8988T (cell line): ENCODE measurements around the gene MAS1.

Experiments used
- DNase-seq: peaks from one replicate; pipeline ENCODE4 v3.0.0; 2011

Gene MAS1

DNA sequence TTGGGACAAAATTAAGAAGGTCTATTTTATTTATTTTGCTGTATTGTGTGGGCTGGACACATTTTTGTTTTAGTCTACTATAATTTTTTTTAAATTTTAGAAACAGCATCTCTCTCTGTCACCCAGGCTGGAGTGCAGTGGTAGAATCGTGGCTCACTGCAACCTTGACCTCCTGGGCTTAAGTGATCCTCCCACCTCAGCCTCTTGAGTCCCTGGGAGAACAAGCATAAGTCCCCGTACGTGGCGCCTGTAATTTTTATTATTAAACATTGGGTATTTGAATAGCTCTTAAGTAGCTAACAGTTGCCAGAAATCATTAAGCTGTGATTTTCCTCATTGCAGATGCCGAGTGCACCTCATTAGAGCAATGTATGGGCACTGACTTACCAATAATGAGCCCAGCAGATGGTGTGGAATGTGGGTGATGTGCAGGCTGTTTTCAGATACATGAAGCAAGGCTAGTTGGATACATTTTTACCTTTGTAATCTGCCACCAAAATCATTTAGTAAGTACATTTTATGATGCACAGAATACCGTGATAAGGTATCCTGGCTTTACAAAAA, 10.3 kb upstream of the MAS1 start:
- DNase-seq, result no peak

DNA sequence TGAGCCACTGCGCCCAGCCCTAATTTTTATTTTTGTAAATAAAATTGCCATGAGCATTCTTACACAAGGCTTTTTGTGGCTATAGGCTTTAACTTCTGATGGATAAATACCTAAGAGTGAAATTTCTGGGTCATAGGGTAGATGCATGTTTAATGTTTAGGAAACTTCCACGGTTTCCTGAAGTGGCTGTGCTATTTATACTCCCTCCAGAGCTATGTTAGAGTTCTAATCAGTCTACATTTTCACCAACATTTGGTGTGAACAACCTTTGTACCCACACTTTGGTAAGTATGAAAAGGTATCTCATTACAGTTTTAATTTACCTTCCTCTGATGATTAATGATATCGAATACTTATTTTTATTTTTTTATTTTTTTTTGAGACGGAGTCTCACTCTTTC, 6.1 kb upstream of the MAS1 start:
- DNase-seq, result no peak

DNA sequence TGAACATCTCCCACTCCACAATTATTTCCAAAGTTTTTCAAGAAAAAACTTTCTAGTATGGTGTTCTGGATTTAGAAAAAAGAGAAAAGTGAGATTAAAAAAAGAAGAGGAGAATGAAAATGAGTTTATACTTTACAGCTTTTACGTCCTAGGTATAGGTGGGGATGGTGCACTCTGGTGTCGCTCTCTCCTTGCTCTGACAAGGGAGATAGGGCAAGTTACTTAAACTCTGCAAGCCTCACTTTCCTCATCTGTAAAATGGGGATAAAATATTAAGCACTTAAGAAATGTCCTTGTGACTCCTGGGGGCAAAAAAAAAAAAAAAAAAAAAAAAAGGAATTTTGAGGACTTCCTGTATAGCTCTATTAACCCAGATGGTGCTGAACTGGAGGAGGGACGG, 4.5 kb upstream of the MAS1 start:
- no peak for DNase-seq

DNA sequence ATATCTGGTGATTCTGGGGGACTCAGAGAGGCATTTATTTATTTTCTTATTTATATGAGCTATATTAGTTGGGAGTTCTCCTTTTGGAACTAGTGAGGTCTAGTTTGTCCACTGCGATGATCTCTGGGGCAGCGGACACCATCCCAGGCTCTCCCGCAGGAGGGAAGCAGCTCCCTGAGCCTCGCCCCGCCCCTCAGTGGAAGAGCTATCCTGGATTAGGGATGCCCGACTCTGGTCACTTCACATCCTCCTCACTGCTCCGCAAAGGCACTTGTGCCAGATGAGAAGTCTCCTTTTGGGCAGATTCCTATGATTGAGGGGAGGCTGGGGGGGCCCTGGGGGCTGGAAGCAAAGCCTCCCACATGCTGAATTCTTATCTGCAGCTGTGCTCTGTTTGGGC, 3.6 kb upstream of the MAS1 start:
- no peak for DNase-seq

DNA sequence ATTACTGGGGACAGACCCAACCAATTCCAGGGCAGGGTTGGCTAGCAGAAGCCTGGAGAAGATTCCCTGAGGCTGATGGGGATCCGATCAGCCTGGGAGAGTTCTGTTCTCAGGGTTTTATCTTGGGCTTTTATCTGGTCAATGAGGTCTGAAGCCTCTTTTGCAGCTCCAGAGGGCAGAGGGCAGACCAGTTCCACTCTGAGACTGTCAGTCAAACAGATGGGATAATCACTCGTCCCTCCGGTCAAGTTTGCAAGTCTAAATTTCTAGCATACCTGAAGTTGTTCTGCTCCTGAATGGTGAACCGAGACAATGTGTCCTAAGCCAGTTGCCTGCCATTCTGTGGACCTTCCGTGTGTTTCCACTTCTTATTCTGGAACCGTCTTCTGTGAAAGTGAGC, 3.0 kb upstream of the MAS1 start:
- no peak for DNase-seq

DNA sequence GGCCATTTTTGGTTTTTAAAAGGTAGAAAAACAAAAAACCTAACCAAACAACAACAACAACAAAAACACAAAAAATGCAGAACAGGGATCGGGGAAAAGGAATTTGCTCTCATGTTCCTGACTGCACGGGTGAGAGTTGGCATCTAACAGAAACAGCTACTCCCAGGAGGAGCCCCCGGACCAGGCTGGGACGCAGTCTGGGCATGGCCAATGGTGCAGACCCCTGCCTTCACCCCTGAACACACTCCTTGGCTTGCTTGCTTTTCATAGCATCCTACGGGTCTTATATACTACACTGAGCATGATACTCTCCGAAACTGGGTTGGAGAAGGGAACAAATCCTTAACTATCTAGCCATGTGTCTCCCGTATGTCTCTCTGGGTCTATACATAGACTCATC, 587 bp upstream of the MAS1 start:
- DNase-seq, result no peak

DNA sequence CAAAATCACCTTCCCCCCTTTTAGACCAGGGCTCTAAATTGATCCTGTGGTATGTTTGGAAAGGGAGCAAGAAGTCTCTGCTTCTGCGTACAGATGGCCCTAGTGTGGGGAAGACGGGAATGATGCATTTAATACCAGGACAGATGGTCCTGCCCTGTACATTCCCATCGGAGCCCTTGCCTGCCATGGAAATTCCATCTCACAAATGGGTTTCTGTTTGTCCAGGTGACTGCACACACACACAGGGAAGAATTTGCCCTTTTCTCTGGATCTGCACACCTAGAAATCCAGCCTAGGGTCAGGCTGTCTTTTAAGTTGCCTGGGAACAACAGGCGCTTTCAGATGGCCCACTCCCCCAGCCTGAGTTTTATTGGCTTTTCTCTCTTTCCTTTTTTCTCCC, 1.3 kb downstream of the MAS1 start:
- DNase-seq, result no peak

DNA sequence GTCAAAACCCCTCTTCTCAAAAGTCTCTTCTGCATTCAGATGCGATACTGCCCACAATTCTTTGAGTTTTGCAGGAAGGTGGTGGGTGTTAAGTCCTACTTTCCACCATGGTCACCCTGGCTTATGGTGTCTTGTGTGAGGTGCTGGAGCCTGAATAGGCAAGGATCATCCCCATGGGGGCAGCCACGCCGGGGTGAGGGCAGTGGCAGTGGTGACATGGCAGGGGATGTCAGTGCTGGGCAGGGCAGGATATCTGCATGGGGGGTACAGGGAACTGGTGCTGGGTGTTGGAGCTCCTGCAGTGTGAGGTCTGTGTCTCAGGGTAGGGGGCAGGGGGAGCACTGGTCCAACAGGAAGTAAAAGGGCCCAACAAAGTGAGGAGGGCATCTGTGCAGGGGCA, 2.3 kb downstream of the MAS1 start:
- no peak for DNase-seq

DNA sequence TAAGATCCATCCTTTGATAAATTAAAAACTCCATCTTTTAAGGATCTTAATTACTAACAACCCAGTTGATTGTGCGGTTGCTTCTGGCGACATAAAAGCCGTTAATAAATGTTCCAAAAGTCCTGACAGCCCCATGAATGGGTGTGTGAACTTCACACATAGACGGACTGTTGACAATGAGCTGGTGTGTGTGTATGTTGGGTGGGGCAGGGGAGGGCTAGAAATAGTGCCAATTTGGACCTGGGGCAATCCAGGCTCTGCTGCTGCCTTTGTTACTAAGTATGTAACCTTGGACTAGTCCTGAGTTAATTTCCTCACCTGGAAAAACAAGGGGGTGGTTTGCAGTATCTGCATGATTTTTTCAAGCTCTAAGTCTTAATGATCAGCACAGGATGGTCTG, 4.2 kb downstream of the MAS1 start:
- no peak for DNase-seq

DNA sequence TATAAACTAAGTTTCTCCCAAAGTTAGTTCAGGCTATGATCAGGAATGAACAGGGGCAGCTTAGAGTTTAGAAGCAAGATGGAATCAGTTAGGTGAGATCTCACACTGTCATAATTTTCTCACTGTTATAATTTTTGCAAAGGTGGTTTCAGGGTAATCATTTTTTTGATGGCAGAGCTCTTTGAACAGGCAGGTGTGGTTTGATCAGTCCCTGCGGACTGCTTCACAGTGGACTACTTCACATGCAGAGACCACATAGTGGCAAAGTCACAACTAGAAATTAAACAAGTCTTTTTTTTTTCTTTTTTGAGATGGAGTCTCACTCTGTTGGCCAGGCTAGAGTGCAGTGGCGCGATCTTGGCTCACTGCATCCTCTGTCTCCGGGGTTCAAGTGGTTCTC, 6.8 kb downstream of the MAS1 start:
- no peak for DNase-seq

DNA sequence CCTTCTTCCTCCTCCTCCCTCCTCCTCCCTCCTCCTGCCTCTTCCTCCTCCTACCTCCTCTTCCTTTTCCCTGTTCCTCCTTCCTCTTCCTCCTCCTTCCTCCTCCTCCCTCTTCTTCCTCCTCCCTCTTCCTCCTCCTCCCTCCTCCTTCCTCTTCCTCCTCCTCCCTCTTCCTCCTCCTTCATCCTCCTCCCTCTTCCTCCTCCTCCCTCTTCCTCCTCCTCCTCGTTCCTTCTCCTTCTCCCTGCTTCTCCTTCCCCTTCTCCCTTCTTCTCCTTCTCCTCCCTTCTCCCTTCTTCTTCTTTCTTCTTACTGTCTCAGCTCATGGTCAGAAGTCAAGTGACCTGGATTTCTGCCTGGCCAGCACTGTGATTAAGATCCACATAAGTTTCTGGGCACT, 7.7 kb downstream of the MAS1 start:
- no peak for DNase-seq

DNA sequence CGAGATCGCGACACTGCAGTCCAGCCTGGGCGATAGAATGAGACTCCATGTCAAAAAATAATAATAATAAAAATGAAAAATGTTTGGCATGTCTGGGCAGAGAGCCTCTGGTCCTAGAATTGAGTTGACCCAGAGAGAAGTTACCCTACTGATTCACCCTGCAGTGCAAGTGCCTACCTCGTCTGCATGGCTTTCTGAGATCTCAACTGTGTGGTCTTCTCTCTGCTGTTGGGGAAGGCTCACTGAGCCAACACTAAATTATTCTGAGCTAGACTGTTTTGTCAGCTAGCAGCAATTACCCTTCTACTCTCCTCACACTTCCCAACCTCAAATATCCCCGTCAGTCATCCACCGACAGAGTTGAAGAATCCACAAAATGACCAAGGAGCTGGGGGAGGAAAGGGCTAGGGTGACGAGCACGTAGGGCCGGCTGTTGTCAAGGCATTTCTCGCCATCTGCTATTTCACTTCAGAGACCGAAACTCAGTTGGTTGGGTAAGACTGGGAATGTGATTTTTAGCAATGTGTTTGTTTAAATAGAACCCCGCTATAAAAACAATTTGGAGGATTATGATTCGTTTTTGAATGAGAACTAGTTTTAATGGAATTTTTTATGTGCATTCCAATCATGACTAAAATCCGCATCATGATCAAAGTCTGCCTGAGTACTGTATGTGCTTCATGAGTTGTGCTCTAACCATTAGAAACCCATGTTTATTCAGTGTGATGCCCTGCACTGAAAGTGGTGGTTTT, 9.4 kb downstream of the MAS1 start:
- no peak for DNase-seq

DNA sequence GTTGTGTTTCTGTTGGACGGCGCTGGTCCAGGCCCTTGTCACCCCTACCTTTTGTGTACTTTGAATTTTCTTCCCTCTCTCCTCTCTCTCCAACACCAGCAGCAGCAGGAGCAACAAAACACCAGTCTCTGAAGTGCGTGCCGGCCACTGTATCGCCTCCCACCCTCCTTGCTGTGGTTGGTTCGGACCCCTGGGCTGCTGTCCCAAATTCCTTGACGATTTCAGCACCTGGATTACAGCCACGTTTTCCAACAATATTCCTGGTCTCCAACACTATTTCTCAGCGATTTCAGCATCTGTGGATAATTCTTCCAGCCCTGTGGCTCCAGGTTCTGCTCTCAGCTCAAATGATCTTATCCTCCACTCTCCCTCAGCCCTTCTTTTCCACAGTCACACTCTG, 11.8 kb downstream of the MAS1 start:
- no peak for DNase-seq

DNA sequence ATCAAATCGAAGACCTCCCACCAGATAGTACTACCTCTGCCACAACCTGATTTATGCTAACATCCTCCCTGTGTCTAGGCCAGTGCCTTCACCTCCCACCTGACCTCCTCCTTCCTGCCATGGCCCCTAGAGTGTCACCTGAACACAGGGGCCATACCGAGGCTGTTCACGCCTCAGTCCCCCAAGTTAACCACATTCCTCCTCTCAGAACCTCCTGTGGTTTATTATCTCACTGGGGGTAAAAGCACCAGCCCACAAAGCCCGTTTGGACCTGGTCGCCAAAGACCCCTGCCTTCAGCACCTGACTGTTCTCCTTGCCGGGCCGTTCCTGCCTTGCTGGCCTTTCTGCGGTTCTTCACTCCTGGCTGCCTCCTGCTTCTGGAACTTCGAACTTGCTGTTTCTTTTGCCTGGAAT, 13.7 kb downstream of the MAS1 start:
- DNase-seq, result no peak

DNA sequence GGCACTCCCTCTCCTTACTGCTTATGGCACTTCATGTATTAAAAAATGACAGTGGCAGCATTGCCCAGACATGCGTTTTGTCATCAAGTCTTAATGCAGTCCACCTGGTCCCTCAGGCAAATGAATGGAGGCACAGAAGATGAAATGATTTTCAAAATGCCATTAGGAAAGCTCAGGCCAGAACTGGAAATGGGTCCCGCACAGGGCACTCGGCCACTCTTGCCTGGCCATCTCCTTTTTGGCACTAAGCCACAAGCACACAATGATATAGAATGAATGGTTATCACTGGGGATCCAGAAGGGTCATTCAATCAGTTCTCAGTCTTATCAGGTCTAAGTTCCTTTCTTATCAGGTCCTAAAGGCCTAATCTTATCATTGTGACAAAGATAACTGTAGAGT, 15.6 kb downstream of the MAS1 start:
- no peak for DNase-seq

DNA sequence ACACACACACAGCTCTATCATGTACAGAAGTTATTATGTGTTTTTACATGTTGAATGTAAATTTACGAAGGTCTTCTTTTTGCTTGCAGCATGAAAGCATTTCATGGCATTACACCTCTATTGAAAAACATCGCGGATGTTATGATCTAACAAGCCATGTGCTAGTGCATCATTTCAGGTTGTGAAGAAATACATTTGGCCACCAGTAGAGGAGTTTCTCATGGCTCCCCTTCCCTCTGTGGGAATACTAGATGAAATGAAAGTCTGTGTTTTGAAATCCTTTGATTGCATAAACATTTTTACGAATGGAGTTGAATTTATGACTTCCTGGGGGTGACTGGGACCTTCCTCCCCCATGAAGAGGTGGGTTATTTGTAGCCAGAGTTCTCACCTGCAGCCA, 17.7 kb downstream of the MAS1 start:
- DNase-seq, result no peak

DNA sequence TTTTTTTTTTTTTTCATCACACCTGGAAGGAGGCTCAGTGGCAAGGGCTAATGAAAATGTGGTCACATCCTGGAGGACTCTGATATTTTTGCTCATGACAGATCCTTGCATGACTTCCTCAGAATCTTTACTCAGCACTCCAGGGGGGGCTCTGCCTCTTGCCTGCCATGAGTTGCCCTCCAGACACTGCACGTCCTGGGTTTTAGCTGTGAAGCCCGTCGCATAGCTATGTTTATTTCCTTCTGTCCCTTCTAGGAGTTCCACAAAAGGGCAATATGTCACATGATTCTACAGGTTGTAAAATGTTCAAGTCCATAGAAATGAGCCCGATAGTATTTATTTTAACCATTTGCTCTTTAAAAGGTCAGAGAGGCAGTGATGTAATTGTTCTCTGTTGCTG, 18.2 kb downstream of the MAS1 start:
- no peak for DNase-seq

DNA sequence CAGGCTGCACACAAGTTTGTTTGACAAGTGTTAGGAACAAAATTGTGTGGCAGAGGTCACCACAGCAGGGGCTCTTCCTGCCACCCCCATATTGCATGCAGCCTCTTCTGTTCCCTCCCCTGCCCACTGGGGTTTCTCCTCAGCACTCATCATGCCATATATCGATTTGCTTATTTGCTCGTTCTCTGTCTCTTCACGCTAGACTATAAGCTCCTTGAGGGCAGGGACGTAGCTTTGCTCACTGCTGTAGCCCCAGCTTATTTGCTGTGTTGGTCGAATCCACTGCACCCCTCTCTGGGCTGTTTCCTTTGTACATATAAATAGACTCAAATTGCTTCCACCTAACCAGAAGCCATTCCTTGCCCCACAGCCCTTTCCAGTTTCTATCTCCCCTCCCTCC, 19.6 kb downstream of the MAS1 start:
- DNase-seq, result no peak

DNA sequence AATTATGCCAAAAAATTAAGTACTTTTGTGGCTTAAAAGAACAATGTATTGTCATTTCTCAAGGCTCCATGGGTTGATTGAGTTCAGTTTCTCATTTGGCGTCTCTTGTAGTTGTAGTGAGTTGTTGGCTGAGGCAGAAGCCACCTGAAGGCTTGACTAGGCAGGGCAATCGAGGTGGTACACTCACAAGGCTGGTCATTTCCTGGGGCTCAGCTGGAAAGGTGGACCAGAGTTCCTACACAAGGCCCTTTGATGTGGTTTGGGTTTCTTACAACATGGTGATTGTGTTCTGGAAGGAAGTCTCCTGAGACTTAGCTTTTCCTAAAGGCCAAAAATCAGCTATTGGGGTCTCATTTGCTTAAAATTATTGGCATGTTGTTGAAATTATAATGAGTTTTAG, 22.6 kb downstream of the MAS1 start:
- no peak for DNase-seq

DNA sequence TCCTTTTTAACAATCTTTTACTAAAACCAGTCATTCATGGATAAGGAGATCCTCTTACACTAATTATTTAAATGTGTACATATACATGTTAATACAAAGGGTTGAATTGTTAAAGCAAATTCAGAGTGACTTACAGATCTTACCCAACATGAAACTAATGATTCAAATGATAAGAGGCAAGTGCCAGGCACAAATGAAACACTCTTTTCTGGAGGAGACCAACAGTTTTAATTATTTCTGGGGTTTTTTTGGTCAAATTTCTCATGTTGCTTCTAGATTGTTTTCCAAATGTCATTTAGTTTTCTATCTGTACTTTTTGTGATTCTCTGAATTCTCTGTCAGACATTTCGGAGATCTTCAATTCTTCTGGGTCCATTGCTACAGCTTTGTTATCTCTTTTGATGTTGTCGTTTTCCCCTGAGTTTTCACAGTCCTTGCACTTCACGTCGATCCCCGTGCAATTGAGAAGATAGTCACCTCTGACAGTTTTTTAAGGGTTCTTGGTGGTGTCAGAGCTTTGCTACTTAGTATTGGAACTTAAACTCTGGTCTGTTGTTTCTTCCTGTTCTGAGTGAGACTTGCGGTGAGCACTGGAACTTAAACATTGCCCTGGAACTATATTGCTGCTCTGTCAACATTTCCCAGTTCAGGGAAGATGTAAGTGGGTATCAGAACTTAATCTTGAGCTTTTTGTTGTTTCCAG, 23.2 kb downstream of the MAS1 start:
- DNase-seq, result no peak

DNA sequence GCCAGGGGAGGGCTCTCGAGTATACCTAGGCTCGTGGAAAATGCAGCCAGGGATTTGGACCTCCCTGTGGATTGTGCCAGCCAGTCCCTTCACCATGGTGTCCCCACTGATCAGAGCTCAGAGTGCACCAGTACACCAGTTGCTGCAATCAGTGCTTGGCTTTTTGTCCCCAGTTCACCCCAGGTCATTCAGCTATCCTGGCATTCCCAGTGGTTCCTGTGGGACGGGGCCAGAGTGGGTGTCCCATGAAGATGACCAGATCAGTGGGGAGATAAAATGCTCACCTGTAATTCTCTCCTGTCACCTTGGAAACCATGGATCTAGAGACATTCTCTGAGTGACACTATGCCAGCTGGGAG, 23.8 kb downstream of the MAS1 start:
- DNase-seq, result no peak

DNA sequence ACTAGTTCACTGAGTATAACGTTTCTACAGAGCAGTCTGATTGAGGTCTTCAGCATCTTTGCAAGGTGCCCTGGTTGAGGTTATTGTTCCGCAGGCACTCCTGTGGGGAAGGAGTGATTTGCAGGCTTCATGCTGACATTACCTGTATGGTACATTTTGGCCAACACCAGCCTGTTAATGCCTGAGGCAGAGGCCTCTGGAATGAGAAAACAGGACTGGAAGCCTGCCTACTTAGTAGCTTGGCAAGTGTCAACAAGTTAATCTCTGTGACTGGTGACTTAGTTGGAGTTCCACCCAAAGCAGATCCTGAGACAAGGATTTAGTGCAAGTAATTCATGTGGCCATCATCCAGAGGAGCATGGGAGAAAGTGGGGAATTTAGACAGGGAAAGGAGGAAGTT, 24.6 kb downstream of the MAS1 start:
- no peak for DNase-seq

DNA sequence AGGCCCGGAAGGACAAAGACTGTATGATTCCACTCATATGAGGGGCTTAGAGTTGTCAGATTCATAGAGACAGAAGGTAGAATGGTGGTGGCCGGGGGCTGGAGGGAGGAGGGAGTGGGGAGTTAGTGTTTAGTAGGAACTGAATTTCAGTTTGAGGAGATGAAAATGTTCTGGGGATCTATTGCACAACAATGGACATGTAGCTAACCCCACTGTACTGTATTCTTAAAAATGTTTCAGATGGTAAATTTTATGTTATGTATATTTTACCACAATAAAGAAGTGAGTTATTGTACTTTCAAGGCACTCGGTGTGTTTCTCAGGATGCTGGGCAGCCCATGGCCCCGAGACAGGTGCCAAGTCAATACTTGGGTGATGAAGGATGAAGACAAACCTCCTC, 25.4 kb downstream of the MAS1 start:
- no peak for DNase-seq

DNA sequence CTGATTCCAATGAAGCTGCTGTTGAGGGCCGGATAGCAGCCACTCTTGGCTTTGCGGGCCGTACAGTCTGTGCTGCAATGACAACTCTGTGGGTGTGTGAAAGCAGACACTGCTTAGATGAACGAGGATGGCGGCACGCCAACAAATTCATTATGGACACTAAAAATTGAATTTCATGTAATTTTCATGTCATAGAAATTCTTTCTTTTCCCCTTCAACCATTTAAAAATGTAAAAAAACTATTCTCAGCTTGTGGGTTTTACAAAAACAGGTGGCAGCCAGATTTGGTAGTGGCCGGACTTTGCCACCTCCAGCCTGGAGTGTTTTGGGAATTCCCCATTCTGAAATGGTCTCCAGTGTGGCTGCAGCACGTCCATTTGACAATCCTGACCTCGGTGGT, 26.0 kb downstream of the MAS1 start:
- DNase-seq, result no peak

DNA sequence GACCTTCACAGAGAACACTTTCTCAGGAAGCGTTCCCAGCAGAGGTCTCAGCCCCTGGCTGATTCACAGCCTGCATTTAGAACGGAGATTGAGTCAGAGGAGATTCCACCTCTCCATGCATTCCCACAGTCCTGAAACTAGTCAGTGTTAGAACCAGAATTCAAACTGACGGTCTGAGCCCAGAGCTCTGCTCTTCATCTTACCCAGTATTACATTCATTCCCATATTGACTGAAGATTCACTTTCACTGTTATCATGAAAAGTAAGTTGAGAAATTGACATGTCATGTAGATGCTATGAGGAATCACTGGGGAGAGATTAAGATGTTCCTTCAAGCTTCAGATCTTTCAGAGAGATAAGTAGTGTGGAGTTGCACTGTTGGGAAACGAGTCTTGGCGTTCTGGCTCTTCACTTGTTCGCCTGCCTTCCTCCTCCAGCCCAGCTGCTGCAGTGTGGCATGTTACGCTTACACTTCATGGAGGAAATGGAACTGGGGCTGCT, 28.3 kb downstream of the MAS1 start:
- no peak for DNase-seq
